Esophagus squamous epithelium (tissue), 4 donors: ENCODE results near the gene SOCS6.

Experiments
- CTCF ChIP-seq, 6 experiments: fragments of 450-650 bp in 4 of 6; fragments of 200-600 bp in 2 of 6; sonication (generic) in 2 of 6; IDR thresholded peaks; one replicate each; pipeline ENCODE4 v1.5.1; 2016 to 2019; ENCODE audit warnings: antibody characterized with exemption in 6 of 6, mild to moderate bottlenecking in 4 of 6, moderate library complexity in 4 of 6
- POLR2A ChIP-seq, 4 donors: fragments of 450-650 bp; IDR thresholded peaks; one replicate each; pipeline ENCODE4 v1.6.1; 2017; ENCODE audit warnings: antibody characterized with exemption in 4 of 4, mild to moderate bottlenecking in 4 of 4, moderate library complexity in 3 of 4

- TF ChIP-seq CTCF (IDR thresholded peaks at IDR 0.05) (no peak), POLR2A (IDR thresholded peaks at IDR 0.05) (no peak)
These were observed 84.2 kb downstream of the SOCS6 start for GRCh38 chr18:70373042-70373519.
